ENCODE measurements around the gene UQCR11.
"Not testable (repeated sequence)": the region's sequence is repeated elsewhere in the genome, so short reads cannot be mapped to it uniquely, and the experiment has no call there.

The UQCR11 gene

GRCh38 chr19:1605236-1606137 is at the start of gene UQCR11:
Gene UQCR11, minus strand, starts transcription at chr19:1605462. Its CDS starts 53 bp downstream, at chr19:1605409.
- peak; percentile 94 for DNase-seq

GRCh38 chr19:1654178-1654792 is 49.0 kb upstream of the UQCR11 start:
- DNase-seq = no peak

- DNase-seq = no peak
These were observed 48.0 kb upstream of the UQCR11 start for GRCh38 chr19:1653300-1653628.

- DNase-seq = peak; percentile 99
These were observed 47.4 kb upstream of the UQCR11 start, which contains the start of gene TCF3 for GRCh38 chr19:1652471-1653299. Gene TCF3, minus strand, starts transcription at chr19:1652615. Its CDS starts 2,367 bp downstream, at chr19:1650248.

- DNase-seq = peak; percentile 24
These were observed 46.5 kb upstream of the UQCR11 start for GRCh38 chr19:1651568-1652291.

GRCh38 chr19:1650650-1651567 is 45.6 kb upstream of the UQCR11 start:
- peak; percentile 78 for DNase-seq

GRCh38 chr19:1649706-1650649 is 44.7 kb upstream of the UQCR11 start:
- DNase-seq = no peak

GRCh38 chr19:1648920-1649541 is 43.8 kb upstream of the UQCR11 start:
- no peak for DNase-seq

GRCh38 chr19:1648459-1648849 is 43.2 kb upstream of the UQCR11 start:
- no peak for DNase-seq

GRCh38 chr19:1647501-1648458 is 42.5 kb upstream of the UQCR11 start:
- no peak for DNase-seq

- no peak for DNase-seq
These were observed 41.6 kb upstream of the UQCR11 start for GRCh38 chr19:1646659-1647453.

GRCh38 chr19:1646149-1646548 is 40.9 kb upstream of the UQCR11 start:
- no peak for DNase-seq

- no peak for DNase-seq
These were observed 40.0 kb upstream of the UQCR11 start for GRCh38 chr19:1645299-1645698.

GRCh38 chr19:1644070-1644469 is 38.8 kb upstream of the UQCR11 start:
- no peak for DNase-seq

GRCh38 chr19:1640893-1641448 is 35.7 kb upstream of the UQCR11 start:
- not testable (repeated sequence) for DNase-seq

- no peak for DNase-seq
These were observed 31.3 kb upstream of the UQCR11 start for GRCh38 chr19:1636325-1637236.

GRCh38 chr19:1634938-1635243 is 29.6 kb upstream of the UQCR11 start:
- no peak for DNase-seq
